ENCODE measurements around the gene OR2A5. TPM values are rescaled to one million over a fixed set of nuclear protein-coding genes. Genes with fewer than 3 reads are reported as not detected.
"Not testable (repeated sequence)": the region's sequence is repeated elsewhere in the genome, so short reads cannot be mapped to it uniquely, and the experiment has no call there.

The OR2A5 gene
- polyA plus RNA-seq, 1 donor from 2014 or later, result not detected

GRCh38 chr7:144024213-144024612, 24.5 kb upstream of the OR2A5 start:
- Mint-ChIP-seq H3K4me1 (no peaks in the 10 kb centered on the region), H3K27me3 (no peaks in the 10 kb centered on the region), H3K36me3 (no peaks in the 10 kb centered on the region), H3K9me3 (no peaks in the 10 kb centered on the region), H3K27ac (no peak overlapping the region), H3K4me3 (no peak overlapping the region)

- Mint-ChIP-seq H3K9me3 (no peaks in the 10 kb centered on the region), H3K4me3 (no peak overlapping the region), H3K27ac (no peak overlapping the region), H3K36me3 (no peaks in the 10 kb centered on the region), H3K27me3 (peaks cover 1% of the 10 kb centered on the region), H3K4me1 (no peaks in the 10 kb centered on the region)
Observed at GRCh38 chr7:144026203-144026883, 22.4 kb upstream of the OR2A5 start.

GRCh38 chr7:144027070-144027469, 21.7 kb upstream of the OR2A5 start:
- H3K4me3 Mint-ChIP-seq, result no peak overlapping the region
- peaks cover 1% of the 10 kb centered on the region for H3K27me3 Mint-ChIP-seq
- H3K27ac Mint-ChIP-seq, result no peak overlapping the region
- H3K4me1 Mint-ChIP-seq, result no peaks in the 10 kb centered on the region
- no peaks in the 10 kb centered on the region for H3K36me3 Mint-ChIP-seq
- H3K9me3 Mint-ChIP-seq, result no peaks in the 10 kb centered on the region

GRCh38 chr7:144027974-144028373, 20.8 kb upstream of the OR2A5 start:
- no peaks in the 10 kb centered on the region for H3K4me1 Mint-ChIP-seq

GRCh38 chr7:144028547-144028946, 20.2 kb upstream of the OR2A5 start:
- no peak overlapping the region for H3K27ac Mint-ChIP-seq
- H3K4me3 Mint-ChIP-seq, result no peak overlapping the region
- no peaks in the 10 kb centered on the region for H3K9me3 Mint-ChIP-seq
- peaks cover 1% of the 10 kb centered on the region for H3K27me3 Mint-ChIP-seq
- no peaks in the 10 kb centered on the region for H3K4me1 Mint-ChIP-seq
- no peaks in the 10 kb centered on the region for H3K36me3 Mint-ChIP-seq

More at GRCh38 chr7:144027974-144028373, 20.8 kb upstream of the OR2A5 start:
- Mint-ChIP-seq H3K36me3 (no peaks in the 10 kb centered on the region), H3K4me3 (no peak overlapping the region), H3K9me3 (no peaks in the 10 kb centered on the region), H3K27ac (no peak overlapping the region), H3K27me3 (peaks cover 1% of the 10 kb centered on the region)

- Mint-ChIP-seq H3K4me3 (no peak overlapping the region), H3K27ac (no peak overlapping the region), H3K36me3 (no peaks in the 10 kb centered on the region), H3K9me3 (no peaks in the 10 kb centered on the region), H3K27me3 (peaks cover 1% of the 10 kb centered on the region), H3K4me1 (no peaks in the 10 kb centered on the region)
Observed at GRCh38 chr7:144032516-144032915, 16.2 kb upstream of the OR2A5 start.

- H3K4me1 Mint-ChIP-seq, result no peaks in the 10 kb centered on the region
- H3K27ac Mint-ChIP-seq, result no peak overlapping the region
- peaks cover 1% of the 10 kb centered on the region for H3K27me3 Mint-ChIP-seq
- no peak overlapping the region for H3K4me3 Mint-ChIP-seq
- H3K9me3 Mint-ChIP-seq, result no peaks in the 10 kb centered on the region
- no peaks in the 10 kb centered on the region for H3K36me3 Mint-ChIP-seq
Observed at GRCh38 chr7:144032985-144033709, 15.6 kb upstream of the OR2A5 start.

GRCh38 chr7:144035385-144035784, 13.4 kb upstream of the OR2A5 start:
- H3K9me3 Mint-ChIP-seq, result no peaks in the 10 kb centered on the region
- H3K4me3 Mint-ChIP-seq, result no peak overlapping the region
- H3K4me1 Mint-ChIP-seq, result no peaks in the 10 kb centered on the region
- H3K36me3 Mint-ChIP-seq, result no peaks in the 10 kb centered on the region
- peaks cover 1% of the 10 kb centered on the region for H3K27me3 Mint-ChIP-seq
- no peak overlapping the region for H3K27ac Mint-ChIP-seq

- H3K27me3 Mint-ChIP-seq, result no peaks in the 10 kb centered on the region
- no peaks in the 10 kb centered on the region for H3K36me3 Mint-ChIP-seq
- no peaks in the 10 kb centered on the region for H3K4me1 Mint-ChIP-seq
- no peak overlapping the region for H3K27ac Mint-ChIP-seq
- H3K4me3 Mint-ChIP-seq, result no peak overlapping the region
- H3K9me3 Mint-ChIP-seq, result no peaks in the 10 kb centered on the region
Observed at GRCh38 chr7:144036302-144036885, 12.4 kb upstream of the OR2A5 start.

GRCh38 chr7:144037414-144038035, 11.2 kb upstream of the OR2A5 start:
- H3K9me3 Mint-ChIP-seq, result no peaks in the 10 kb centered on the region
- no peak overlapping the region for H3K27ac Mint-ChIP-seq
- H3K27me3 Mint-ChIP-seq, result no peaks in the 10 kb centered on the region
- no peaks in the 10 kb centered on the region for H3K36me3 Mint-ChIP-seq
- no peak overlapping the region for H3K4me3 Mint-ChIP-seq
- no peaks in the 10 kb centered on the region for H3K4me1 Mint-ChIP-seq

GRCh38 chr7:144038887-144039286, 9.9 kb upstream of the OR2A5 start:
- no peaks in the 10 kb centered on the region for H3K4me1 Mint-ChIP-seq
- no peak overlapping the region for H3K4me3 Mint-ChIP-seq
- no peaks in the 10 kb centered on the region for H3K36me3 Mint-ChIP-seq
- H3K27me3 Mint-ChIP-seq, result no peaks in the 10 kb centered on the region
- H3K27ac Mint-ChIP-seq, result no peak overlapping the region
- H3K9me3 Mint-ChIP-seq, result no peaks in the 10 kb centered on the region

GRCh38 chr7:144049491-144049890, 743 bp downstream of the OR2A5 start:
- H3K4me1 Mint-ChIP-seq, result no peaks in the 10 kb centered on the region
- peaks cover 2% of the 10 kb centered on the region for H3K36me3 Mint-ChIP-seq
- H3K27me3 Mint-ChIP-seq, result peaks cover 1% of the 10 kb centered on the region
- H3K4me3 Mint-ChIP-seq, result no peak overlapping the region
- peaks cover 0 to 3% (median 0%) of the 10 kb centered on the region in 3 donors for H3K9me3 Mint-ChIP-seq
- H3K27ac Mint-ChIP-seq, result no peak overlapping the region

GRCh38 chr7:144050093-144050492, 1.3 kb downstream of the OR2A5 start:
- H3K4me3 Mint-ChIP-seq, result no peak overlapping the region
- H3K27ac Mint-ChIP-seq, result no peak overlapping the region
- H3K4me1 Mint-ChIP-seq, result no peaks in the 10 kb centered on the region
- no peaks in the 10 kb centered on the region for H3K9me3 Mint-ChIP-seq
- no peaks in the 10 kb centered on the region for H3K36me3 Mint-ChIP-seq
- H3K27me3 Mint-ChIP-seq, result peaks cover 1% of the 10 kb centered on the region

- H3K27ac Mint-ChIP-seq, H3K27me3 Mint-ChIP-seq, H3K36me3 Mint-ChIP-seq, H3K4me3 Mint-ChIP-seq, H3K4me1 Mint-ChIP-seq, H3K9me3 Mint-ChIP-seq: not testable (repeated sequence)
Observed at GRCh38 chr7:144050884-144051283, 2.1 kb downstream of the OR2A5 start.

GRCh38 chr7:144057954-144058353, 9.2 kb downstream of the OR2A5 start:
- H3K27ac Mint-ChIP-seq, result no peak overlapping the region

More at GRCh38 chr7:144057954-144058353, 9.2 kb downstream of the OR2A5 start:
- Mint-ChIP-seq H3K4me1 (no peaks in the 10 kb centered on the region), H3K4me3 (no peak overlapping the region), H3K36me3 (peaks cover 2% of the 10 kb centered on the region), H3K27me3 (peaks cover 5% of the 10 kb centered on the region), H3K9me3 (peaks cover 0 to 4% (median 2%) of the 10 kb centered on the region in 3 donors)
